GM18867 (cell line): ENCODE results near the gene CACNB2.

Experiments used
- ATAC-seq: cut with Tn5 transposase; IDR thresholded peaks from one replicate; pipeline ENCODE4 v1.9.1; 2021; ENCODE audit warnings: mild to moderate bottlenecking, moderate library complexity; ENCODE audit not compliant: unreplicated experiment

CACNB2 gene

GRCh38 chr10:18140149-18140956, at the start of gene CACNB2:
Gene CACNB2 (plus strand): TSS chr10:18140424.
- no peak for ATAC-seq

- ATAC-seq: no peak
These were observed 45.9 kb upstream of the CACNB2 start for GRCh38 chr10:18094332-18094731.

- ATAC-seq: no peak
These were observed 45.4 kb upstream of the CACNB2 start for GRCh38 chr10:18094793-18095192.

GRCh38 chr10:18097524-18097923, 42.7 kb upstream of the CACNB2 start:
- ATAC-seq: no peak

GRCh38 chr10:18098201-18098600, 42.0 kb upstream of the CACNB2 start:
- ATAC-seq: no peak

- ATAC-seq: no peak
These were observed 40.8 kb upstream of the CACNB2 start for GRCh38 chr10:18099415-18099814.

GRCh38 chr10:18100669-18101068, 39.6 kb upstream of the CACNB2 start:
- no peak for ATAC-seq

- no peak for ATAC-seq
These were observed 37.8 kb upstream of the CACNB2 start for GRCh38 chr10:18102404-18102803.

GRCh38 chr10:18104223-18104872, 35.9 kb upstream of the CACNB2 start:
- no peak for ATAC-seq

GRCh38 chr10:18109341-18109870, 30.8 kb upstream of the CACNB2 start:
- ATAC-seq: no peak

- no peak for ATAC-seq
These were observed 26.3 kb upstream of the CACNB2 start for GRCh38 chr10:18113881-18114280.

GRCh38 chr10:18117276-18117675, 22.9 kb upstream of the CACNB2 start:
- ATAC-seq: no peak

GRCh38 chr10:18122753-18123152, 17.5 kb upstream of the CACNB2 start:
- ATAC-seq: no peak

GRCh38 chr10:18133046-18133445, 7.2 kb upstream of the CACNB2 start:
- ATAC-seq: no peak

GRCh38 chr10:18134509-18134908, 5.7 kb upstream of the CACNB2 start:
- no peak for ATAC-seq

GRCh38 chr10:18134921-18135320, 5.3 kb upstream of the CACNB2 start:
- no peak for ATAC-seq

GRCh38 chr10:18136073-18136791, 4.0 kb upstream of the CACNB2 start:
- no peak for ATAC-seq

- ATAC-seq: no peak
These were observed 3.1 kb upstream of the CACNB2 start for GRCh38 chr10:18137111-18137510.

GRCh38 chr10:18140957-18141845, 977 bp downstream of the CACNB2 start:
- no peak for ATAC-seq

GRCh38 chr10:18142151-18142550, 1.9 kb downstream of the CACNB2 start:
- no peak for ATAC-seq

GRCh38 chr10:18144396-18144795, 4.2 kb downstream of the CACNB2 start:
- ATAC-seq: no peak
